ENCODE data around the gene DCAF11. TPM values are rescaled to one million over a fixed set of nuclear protein-coding genes. Genes with fewer than 3 reads are reported as not detected.

The DCAF11 gene
- 35.8 and 36.3 TPM in 2 replicates for total RNA-seq

DNA sequence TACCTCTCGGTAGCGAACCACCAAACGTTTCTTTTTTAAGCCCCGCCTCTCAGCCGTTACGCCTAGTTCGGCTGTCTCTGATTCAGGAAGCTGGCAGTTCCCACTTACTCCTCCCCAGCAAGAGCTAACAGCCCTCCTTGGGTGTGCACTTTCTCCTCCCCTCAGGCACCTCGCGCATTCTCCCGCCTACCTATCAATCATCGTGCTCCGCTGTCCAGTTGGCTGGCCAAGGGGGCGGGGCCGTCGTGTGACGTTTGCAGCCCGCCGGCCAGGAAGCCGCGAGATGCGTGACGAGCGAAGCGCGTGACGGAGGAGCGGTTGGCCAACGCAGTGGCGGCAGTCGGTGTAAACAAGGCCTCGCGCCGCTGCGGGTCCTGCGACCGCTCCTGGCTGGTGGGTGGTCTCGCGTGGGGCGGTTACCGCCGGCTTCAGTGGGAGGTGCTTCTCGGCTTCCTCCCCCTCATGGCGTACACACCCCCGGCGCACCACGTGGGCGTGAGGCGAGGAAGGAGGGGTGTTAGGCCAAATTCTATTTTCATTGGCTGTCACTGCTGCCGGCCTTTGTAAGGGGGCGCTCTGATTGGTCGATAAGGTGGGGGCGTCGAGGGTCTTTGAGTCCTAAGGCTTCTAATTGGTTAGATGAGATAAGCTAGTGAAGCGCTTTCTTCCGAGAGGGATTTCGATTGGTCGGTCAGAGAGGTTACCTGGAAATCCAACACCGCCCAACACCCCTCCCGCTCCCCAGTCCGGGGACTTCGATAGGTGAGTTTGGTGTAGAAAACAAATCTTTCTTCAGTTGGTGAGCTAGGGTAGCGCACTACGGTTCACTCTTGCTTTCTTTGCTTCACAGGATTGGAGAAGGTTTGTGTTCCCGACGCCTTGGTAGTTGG, at the start of gene DCAF11, which contains the start of gene NRL:
Gene DCAF11, plus strand, starts transcription at position 246 of the 890 bp plus-strand sequence. CDS start 818 bp downstream, outside the sequence.
Gene NRL, minus strand, starts transcription at position 418 of the 890 bp plus-strand sequence. CDS start 32,101 bp downstream, outside the sequence.

DNA sequence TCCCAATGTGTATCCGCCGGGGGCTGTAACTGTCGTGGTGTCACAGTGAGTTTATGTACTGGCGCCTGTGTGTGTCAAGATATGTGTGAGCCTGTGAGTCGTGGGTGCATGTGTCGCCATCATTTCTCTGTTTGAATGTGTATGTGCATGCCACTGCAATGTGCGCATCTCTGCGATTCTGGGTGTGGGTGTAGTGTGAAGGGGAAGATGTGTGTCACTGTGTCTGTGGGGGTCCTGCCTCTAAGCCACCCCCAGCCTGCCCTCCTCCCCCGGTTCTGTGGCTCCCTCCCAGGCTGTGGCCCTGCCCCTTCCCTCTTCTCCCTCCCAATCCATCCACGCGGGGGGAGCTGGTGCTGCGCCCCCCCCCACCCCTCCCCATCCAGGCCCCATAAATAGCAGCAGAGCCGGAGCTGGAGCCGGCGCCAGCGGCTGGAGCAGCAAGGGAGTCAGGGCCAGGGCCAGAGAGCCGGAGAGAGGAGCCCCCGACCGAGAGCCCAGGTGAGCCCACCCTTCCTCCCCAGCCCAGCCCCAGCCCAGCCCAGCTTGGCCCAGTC, 43.4 kb upstream of the DCAF11 start, which contains the start of gene CPNE6:
Gene CPNE6, plus strand, starts transcription at position 419 of the 554 bp plus-strand sequence. CDS start 1,375 bp downstream, outside the sequence.

DNA sequence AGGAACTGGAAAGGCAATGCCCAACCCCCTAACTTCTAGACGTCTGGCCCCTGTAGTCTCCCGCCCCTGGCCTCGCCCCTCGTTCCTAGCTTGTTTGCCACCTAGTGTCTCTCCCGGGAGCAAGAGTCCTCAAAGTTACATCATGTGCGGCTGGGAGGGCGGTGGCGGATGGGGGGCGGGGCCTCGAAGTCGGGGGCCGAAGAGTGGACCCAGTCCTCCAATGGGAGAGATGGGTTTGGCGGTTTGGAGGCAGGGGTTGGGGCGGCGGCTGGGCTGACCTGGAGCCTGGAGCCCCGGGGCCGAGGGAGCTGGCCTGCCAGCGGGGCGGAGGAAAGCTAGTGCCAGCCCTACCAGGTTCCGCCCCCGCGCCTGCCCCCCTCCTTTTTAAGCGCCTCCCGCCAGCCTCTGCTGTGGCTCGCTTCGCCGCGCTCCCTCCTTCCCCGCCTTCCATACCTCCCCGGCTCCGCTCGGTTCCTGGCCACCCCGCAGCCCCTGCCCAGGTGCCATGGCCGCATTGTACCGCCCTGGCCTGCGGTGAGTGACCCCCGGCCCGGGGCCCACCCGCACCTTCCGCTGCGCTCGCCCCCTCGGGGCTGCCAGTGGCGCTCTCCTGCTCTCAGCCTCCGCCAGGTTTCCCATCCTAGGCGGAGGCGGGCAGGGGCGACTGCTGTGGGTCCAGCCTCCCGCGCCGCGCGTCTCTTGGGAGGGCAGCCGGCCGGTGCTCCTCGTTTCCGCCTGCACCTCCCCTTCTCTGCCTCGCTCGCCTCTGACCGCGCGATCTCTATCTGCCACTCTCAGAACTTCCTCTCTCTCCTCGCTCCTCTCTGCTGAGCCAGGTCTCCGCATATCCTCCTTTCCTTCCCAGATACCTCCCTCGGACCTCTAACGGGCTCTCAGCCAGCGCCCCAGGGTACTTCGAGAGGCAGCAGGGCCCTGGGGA, 20.4 kb upstream of the DCAF11 start, which contains the start of gene PCK2:
Gene PCK2, plus strand, starts transcription at position 411 of the 940 bp plus-strand sequence. Its CDS starts 95 bp downstream, at position 506.

DNA sequence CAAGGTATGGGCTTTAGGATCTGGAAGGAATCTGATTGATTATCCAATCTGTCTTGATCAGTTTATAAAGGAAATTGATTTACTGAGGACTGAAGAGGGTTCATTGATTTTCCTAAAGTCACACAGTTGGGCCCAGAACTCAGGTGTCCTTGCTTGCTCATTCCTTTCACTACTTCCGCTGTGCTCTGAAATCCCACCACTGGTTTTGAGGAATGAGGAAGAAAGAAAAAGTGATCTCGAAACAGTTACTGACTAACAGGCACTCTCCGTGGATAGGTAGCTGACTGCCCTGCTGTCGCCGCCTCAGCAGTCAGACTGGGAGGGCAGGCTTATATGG, 15.8 kb downstream of the DCAF11 start, which contains the start of gene FITM1:
Gene FITM1, plus strand, starts transcription at position 280 of the 337 bp plus-strand sequence. CDS start 905 bp downstream, outside the sequence.

DNA sequence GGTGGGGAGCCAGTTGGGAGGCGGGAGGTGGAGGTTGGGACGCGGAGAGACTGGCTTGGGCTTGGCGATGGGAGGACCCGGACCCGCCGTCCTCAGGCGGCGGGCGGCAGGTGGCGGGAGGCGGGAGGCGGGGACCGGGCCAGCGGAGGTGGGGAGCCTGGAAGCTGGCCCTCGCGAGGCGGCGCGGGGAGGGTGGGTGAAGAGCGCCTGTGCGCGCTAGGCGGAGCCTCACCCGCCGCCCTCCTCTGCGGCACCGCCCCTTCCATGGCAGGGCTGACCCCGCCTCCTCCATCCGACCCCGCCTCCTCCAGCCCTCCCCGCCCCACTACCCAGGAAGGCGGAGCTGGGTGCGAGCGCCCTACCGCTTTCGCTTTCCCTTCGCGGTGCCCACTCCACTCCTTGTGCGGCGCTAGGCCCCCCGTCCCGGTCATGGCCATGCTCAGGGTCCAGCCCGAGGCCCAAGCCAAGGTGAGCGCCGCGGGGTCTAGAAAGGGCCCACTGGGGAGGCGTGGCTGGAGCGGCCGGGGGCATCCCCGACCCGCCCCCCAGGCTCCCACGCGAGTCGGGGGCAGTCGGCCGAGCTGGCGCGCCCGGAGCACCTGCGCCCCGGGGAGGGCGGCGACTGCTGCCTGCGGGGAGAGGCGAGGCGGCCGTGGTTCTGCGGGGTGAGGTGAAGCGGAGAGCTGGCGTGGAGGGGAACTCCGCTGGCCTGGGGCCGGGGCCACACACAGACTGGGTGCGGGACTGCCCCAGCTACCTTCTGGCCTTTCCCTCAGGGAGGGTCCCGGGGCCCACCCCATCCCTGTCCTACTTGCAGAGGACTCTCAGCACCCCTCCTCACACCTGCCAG, 21.5 kb downstream of the DCAF11 start, which contains the start of gene PSME1:
Gene PSME1, plus strand, starts transcription at position 361 of the 850 bp plus-strand sequence. Its CDS starts 69 bp downstream, at position 430.

DNA sequence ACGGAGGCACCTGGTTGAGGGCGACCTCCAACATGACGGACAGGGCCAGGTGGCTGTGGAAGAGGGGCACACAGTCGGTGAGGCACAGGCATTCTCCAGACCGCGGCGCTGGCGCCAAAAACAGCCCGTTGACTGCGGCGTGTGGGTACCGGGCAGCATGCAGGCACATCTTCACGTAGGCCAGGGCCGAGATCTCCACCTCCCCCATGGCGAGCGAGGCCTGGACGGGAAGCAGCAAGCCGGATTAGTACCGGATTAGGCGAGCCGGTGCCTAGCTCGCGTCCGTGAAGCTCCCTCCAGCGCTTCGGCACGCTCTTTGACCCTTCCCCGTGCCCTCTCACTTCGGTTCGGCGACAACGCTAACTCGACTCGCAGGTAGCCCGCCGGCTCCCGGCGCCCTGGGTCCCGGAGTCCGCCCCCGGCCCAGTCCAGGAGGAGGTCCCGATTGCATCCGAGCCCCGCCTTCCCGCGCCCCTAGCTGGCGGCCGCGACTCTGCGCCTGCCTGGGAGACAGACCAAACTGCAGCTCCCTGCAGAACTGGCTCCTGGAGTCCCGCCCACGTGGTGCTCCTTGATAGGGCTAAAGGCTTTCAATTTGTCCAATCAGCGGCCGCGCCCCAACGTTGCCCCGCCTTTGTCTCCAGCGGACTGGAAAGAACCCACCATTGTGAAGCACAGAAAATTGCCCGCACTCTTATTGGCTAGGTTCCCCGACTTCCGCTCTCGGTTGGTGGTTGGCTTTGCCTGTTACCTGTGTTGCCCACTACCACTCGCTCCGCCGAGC, 26.7 kb downstream of the DCAF11 start, which contains the start of gene EMC9:
Gene EMC9, minus strand, starts transcription at position 495 of the 784 bp plus-strand sequence. Its CDS starts 287 bp downstream, at position 208.

DNA sequence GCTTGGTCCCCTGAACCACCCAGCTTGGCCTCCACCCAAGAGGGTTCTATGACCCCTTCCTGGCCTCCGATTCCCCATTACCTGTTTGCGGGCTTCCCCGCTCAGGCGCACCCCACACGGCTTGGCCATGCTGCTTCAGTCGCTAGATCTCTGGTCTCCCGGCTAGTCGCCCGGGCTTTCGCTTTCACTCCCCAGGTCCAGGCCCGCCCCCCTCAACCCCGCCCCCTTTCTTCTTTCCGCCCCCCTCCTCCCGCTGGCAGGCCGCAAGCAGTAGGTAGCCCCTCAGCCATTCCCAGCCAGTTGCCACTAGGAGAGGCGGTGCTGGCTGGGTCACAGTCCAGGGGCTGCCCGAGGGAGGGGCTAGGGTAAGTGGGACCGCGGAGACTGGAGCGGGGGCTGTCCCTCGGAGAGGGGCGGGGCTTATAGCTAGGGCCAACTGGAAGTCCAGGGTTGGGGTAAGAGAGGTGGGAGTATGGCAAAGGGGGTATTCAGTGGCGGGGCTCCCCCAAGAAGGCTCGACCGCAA, 31.9 kb downstream of the DCAF11 start, which contains the start of gene PSME2:
Gene PSME2, minus strand, starts transcription at position 158 of the 525 bp plus-strand sequence. Its CDS starts 29 bp downstream, at position 129.

DNA sequence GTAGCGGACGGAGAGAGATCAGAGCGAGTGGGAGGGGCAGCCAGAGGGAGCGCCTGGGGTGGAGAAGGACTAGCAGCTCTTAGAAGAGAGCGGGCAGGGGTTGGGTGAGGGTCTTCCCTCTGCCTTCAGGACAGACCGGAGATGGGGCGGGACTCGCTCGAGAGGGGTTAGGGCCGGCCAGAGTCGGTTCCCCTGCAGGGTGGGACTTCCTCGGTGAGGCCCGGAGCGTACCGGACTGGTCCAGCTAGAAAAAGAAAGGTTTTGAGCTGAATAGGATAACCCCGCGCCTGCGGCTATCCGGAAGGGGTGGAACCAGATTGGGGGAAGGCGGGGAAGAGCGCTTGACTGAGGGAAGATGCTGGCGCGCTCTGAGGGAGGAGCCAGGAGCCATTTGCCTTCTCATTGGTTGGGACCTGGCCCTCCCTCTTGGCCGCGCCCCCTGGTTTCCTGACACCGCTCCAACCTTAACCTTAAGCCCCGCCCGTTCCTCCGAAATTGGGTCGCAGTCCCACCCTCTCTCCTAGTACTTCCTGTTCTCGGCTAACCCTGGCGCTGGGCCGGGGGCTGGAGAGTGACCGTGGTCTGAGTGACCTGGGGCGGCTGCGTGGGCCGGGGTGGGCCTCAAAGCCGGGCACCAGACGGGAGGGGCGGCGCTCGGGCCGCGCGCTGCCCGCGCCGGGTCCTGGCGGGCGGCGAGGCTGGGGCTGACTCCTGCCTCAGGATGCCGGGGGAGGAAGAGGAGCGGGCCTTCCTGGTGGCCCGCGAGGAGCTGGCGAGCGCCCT, 32.6 kb downstream of the DCAF11 start, which contains the start of gene RNF31:
Gene RNF31, plus strand, starts transcription at position 521 of the 783 bp plus-strand sequence. Its CDS starts 201 bp downstream, at position 722.

DNA sequence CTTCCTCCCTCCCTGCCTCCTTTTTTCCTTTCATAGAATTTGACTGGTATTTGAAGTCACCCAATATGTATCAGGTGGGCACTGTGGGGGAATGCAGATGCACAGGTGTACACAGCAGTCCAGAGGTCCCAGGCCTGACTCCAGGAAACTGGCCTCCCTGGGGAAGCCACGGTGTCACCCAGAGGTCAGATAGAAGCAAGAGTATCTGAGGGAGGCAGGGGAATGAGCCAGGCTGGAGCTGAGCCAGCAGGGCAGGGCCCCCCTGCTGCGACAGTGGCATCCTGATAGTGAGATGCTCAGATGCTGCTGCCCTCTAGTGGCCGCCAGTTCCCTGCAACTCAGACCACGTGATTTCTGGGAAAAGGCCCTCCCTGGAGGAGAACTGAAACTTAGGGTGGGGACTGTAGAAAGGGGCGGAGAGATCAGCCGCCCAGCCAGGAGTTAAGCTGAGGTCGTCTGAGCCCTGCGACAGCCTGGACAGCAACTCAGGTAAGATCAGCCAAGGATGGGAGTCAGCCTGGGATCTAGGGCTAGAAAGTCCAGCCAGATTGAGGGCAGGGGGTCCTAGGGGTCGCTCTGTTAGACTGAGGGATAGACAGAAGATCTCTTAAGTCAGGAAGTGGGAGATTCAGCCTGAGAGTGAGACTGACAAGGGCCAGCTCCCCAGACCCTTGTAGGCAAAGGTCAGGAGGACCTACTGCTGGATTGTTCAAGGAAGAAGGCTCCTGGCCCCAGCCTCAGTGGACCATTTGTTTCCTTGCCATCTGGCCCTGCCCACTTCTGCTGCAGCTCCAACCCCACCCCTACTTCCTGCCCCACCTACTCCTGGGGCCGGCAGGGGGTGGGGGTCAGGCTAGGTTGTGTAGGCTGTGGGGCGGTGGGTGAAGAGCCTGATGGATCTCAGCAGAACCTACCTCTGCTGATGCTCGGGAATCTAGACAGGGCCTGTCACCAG, 46.5 kb downstream of the DCAF11 start, which contains the start of gene IRF9:
Gene IRF9, plus strand, starts transcription at position 416 of the 955 bp plus-strand sequence. CDS start 880 bp downstream, outside the sequence.

DNA sequence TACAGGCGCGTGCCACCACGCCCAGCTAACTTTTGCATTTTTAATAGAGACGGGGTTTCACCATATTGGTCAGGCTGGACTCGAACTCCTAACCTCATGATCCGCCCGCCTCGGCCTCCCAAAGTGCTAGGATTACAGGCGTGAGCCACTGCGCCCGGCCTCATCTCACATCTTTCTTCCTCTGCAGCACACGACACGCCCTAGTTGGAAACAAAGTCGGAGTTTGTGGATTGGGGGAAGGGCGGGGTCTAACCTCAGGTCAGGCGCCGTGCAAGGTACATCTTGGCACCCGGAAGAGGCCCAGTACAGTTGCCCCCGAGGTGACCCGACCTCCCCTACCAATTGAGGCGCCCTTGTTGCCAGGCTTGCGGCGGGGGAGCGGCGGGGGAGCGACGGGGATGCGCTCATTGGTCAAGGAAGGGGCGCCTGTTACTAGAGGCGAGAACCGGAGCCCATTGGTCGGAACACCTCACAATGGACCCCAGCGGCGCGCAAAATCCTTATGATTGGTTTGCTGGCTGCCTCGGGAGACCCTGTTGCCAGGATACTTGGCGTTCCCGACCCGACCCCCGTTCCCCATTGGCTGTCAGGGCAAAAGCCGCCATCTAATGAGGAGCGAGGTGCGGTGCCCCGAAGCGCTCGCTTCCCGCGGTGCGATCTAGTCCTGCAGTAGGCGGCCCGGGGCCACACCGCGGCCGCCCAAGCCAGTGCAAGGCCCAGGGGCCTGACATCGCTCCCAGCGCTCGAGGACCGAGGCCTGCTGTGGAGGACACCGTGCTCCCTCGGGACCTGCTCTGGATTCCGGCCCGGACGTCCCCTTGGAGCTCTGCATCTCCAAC, 57.1 kb downstream of the DCAF11 start, which contains the start of gene REC8:
Gene REC8, plus strand, starts transcription at position 659 of the 839 bp plus-strand sequence. CDS start 473 bp downstream, outside the sequence.

Small RNA genes lying within 50 kb of the gene (small RNA-seq; reads per million reads assigned to genes)
- gene IRF9: 0.49 reads per million
- not detected for gene RNA5SP383

Other genes with a start within 250 kb of the DCAF11 start
- gene DHRS4, start 161.0 kb upstream of the DCAF11 start, total RNA-seq: 33.3 and 35.4 TPM in 2 replicates
- 11.1 and 12.2 TPM in 2 replicates for gene DHRS4L2, start 125.8 kb upstream of the DCAF11 start, total RNA-seq
- 0.14 TPM in 1 of 2 replicates, not detected in the other for gene CARMIL3, start 62.8 kb upstream of the DCAF11 start, total RNA-seq
- gene CPNE6, start 43.2 kb upstream of the DCAF11 start, total RNA-seq: not detected in 2 replicates
- gene PCK2, start 20.5 kb upstream of the DCAF11 start, total RNA-seq: 6.6 and 11.2 TPM in 2 replicates
- gene NRL, start 172 bp downstream of the DCAF11 start, total RNA-seq: 0.40 and 0.57 TPM in 2 replicates
- gene FITM1, start 15.9 kb downstream of the DCAF11 start, total RNA-seq: 0.27 TPM in 1 of 2 replicates, not detected in the other
- 86.7 and 90.6 TPM in 2 replicates for gene PSME1, start 21.4 kb downstream of the DCAF11 start, total RNA-seq
- gene EMC9, start 26.8 kb downstream of the DCAF11 start, total RNA-seq: 14.9 and 15.3 TPM in 2 replicates
- gene PSME2, start 31.8 kb downstream of the DCAF11 start, total RNA-seq: 76.7 and 77.1 TPM in 2 replicates
- gene RNF31, start 32.7 kb downstream of the DCAF11 start, total RNA-seq: 42.4 and 54.4 TPM in 2 replicates
- gene IRF9, start 46.5 kb downstream of the DCAF11 start, total RNA-seq: 24.3 and 32.3 TPM in 2 replicates
- gene REC8, start 57.3 kb downstream of the DCAF11 start, total RNA-seq: 2.3 and 8.1 TPM in 2 replicates
- gene IPO4, start 74.0 kb downstream of the DCAF11 start, total RNA-seq: 53.7 and 54.7 TPM in 2 replicates
- gene TM9SF1, start 80.7 kb downstream of the DCAF11 start, total RNA-seq: 52.5 and 61.0 TPM in 2 replicates
- gene TSSK4, start 90.9 kb downstream of the DCAF11 start, total RNA-seq: 0.13 TPM in 1 of 2 replicates, not detected in the other
- gene CHMP4A, start 98.7 kb downstream of the DCAF11 start, total RNA-seq: 29.4 and 35.6 TPM in 2 replicates
- gene MDP1, start 101.3 kb downstream of the DCAF11 start, total RNA-seq: 3.2 and 6.0 TPM in 2 replicates
- 118 and 150 TPM in 2 replicates for gene NEDD8, start 117.6 kb downstream of the DCAF11 start, total RNA-seq
- gene GMPR2, start 118.2 kb downstream of the DCAF11 start, total RNA-seq: 63.4 and 67.2 TPM in 2 replicates
- 50.8 and 52.1 TPM in 2 replicates for gene TINF2, start 127.8 kb downstream of the DCAF11 start, total RNA-seq
- 1.1 and 1.2 TPM in 2 replicates for gene TGM1, start 148.4 kb downstream of the DCAF11 start, total RNA-seq
- gene RABGGTA, start 156.8 kb downstream of the DCAF11 start, total RNA-seq: 26.1 and 34.3 TPM in 2 replicates
- 10.1 and 10.9 TPM in 2 replicates for gene DHRS1, start 185.0 kb downstream of the DCAF11 start, total RNA-seq
- 31.8 and 34.1 TPM in 2 replicates for gene NOP9, start 185.1 kb downstream of the DCAF11 start, total RNA-seq
- 2.7 and 3.0 TPM in 2 replicates for gene CIDEB, start 193.2 kb downstream of the DCAF11 start, total RNA-seq
- gene LTB4R2, start 195.4 kb downstream of the DCAF11 start, total RNA-seq: 10.6 and 10.8 TPM in 2 replicates
- gene LTB4R, start 196.7 kb downstream of the DCAF11 start, total RNA-seq: 2.9 and 4.7 TPM in 2 replicates
- 30.9 and 34.2 TPM in 2 replicates for gene ADCY4, start 220.3 kb downstream of the DCAF11 start, total RNA-seq
- gene RIPK3, start 225.2 kb downstream of the DCAF11 start, total RNA-seq: 2.1 and 5.8 TPM in 2 replicates

Data from thoracic aorta endothelial cell (primary cell).